Measurements from ENCODE around the gene TMEM270. TPM values are rescaled to one million over a fixed set of nuclear protein-coding genes. Genes with fewer than 3 reads are reported as not detected.

The TMEM270 gene
- total and polyA plus RNA-seq, 8 donors = 0.25 to 0.31 TPM; not detected in 6

DNA sequence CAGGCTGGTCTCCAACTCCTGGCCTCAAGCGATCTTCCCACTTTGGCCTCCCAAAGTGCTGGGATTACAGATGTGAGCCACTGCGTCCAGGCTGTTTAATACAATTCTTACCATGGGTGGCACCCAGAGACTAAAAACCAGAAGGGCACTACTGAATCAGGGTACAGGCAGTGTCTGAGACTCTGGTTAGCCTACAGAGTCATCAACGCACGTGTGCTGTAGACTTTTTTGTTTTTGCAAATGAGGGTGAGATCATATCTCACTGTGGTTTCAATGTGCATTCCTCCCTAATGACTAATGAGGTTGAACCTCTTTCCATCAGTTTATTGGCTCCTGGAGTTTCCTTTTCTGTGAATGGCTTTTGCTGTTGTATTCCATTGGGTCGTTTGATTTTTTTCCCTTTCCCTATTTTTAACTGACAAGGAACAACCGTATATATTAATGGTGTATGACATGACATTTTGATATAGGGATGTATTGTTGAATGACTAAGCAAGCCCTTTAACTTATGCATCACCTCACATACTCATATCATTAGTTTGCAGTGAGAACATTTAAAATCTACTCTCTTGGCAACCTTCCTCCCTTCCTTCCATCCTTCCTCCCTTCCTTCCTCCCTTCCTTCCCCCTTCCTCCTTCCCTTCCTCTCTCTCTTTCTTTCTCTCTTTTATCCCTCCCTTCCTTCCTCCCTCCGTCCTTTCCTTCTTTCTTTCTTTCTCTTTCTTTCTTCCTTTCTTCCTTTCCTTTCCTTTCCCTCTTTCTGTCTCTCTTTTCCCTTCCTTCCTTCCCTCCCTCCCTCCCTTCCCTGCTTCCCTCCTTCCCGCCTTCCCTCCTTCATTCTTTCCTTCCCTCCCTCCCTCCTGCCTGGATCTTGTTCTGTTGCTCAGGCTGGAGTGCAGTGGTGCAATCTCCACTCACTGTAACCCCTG is 9.3 kb upstream of the TMEM270 start:
- TF ChIP-seq CTCF (IDR thresholded peaks at IDR 0.05) = no peak
- Histone ChIP-seq H3K4me3 (no peak overlapping the region), H3K36me3 (no peaks in the 10 kb centered on the region), H3K9me3 (no peaks in the 10 kb centered on the region), H3K4me1 (peaks cover 0 to 4% (median 3%) of the 10 kb centered on the region in 3 donors), H3K27me3 (no peaks in the 10 kb centered on the region), H3K27ac (peak overlapping the region in 2 of 4 donors; percentile 78)
- intact Hi-C loops (cut with DNase I) = loop anchor here in 1 of 3 donors (5.0 kb wide), 1 partner anchor 34 kb away; no protein-coding TSS in a partner anchor
- FAIRE-seq (no peak), ATAC-seq (peak; percentile 23 to 74 (median 67)), DNase-seq (no peak)
- 60 to 63% methylated on average over 8 of the region's 8 CpGs for WGBS, 2 donors

DNA sequence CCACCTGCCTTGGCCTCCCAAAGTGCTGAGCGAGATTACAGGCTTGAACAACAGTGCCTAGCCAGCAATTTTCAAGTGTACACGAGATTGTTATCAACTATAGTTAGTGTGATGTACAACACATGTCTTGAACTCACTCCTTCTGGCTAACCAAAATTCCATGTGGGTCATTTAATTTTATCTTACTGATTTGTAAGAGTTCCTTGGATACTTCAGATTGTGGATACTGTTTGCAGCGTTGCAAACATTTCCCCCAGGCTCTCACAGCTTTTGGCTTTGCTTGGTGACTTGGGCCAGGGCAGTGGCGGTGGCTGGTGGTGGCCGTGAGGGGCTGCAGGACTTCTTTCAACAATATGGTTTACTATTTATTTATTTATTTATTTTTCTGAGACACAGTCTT is 8.5 kb upstream of the TMEM270 start:
- DNase-seq = peak in 1 of 6 donors; percentile 3
- peak overlapping the region in 2 of 4 donors; percentile 22 to 46 for H3K27ac ChIP-seq
- no peak for ATAC-seq

DNA sequence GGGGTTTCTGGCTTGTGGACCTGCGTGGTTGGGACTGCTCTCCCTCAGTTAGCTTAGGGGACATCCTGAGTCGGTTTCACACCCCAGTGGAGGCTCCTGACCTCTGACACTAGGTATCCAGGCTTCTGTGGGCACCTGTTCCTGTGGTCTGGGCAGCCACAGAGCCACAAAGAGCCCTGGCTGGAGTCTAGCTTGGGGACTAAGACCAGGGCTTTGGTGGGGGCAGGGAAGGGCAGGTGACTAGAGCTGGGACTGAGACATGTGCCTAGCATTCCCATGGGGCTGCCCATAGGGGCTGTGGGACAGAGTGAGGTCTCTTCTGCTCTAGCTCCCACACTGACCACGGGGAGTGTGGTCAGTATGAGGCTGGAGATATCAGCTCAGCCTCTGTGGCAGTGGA is 4.0 kb upstream of the TMEM270 start:
- H3K36me3 ChIP-seq = no peaks in the 10 kb centered on the region
- intact Hi-C loops (cut with DNase I) = loop anchor here in 1 of 3 donors (5.0 kb wide), 1 partner anchor 250 kb away; no protein-coding TSS in a partner anchor
- no peak for FAIRE-seq

More for the DNA sequence above, 8.5 kb upstream of the TMEM270 start:
- no peaks in the 10 kb centered on the region for H3K36me3 ChIP-seq
- intact Hi-C loops (cut with DNase I) = loop anchor here in 1 of 3 donors (5.0 kb wide), 1 partner anchor 35 kb away; no protein-coding TSS in a partner anchor
- no peak overlapping the region for H3K4me3 ChIP-seq
- TF ChIP-seq CTCF (IDR thresholded peaks at IDR 0.05) = no peak
- peaks cover 0 to 4% (median 3%) of the 10 kb centered on the region in 3 donors for H3K4me1 ChIP-seq
- no peaks in the 10 kb centered on the region for H3K9me3 ChIP-seq
- no peaks in the 10 kb centered on the region for H3K27me3 ChIP-seq
- WGBS, 2 donors = 70 to 73% methylated on average over 5 of the region's 5 CpGs
- no peak for FAIRE-seq

GRCh38 chr7:73858807-73859206 is 2.2 kb upstream of the TMEM270 start:
- no peak for ATAC-seq
- Histone ChIP-seq H3K36me3 (no peaks in the 10 kb centered on the region), H3K27me3 (no peaks in the 10 kb centered on the region), H3K9me3 (no peaks in the 10 kb centered on the region), H3K4me3 (no peak overlapping the region), H3K4me1 (peaks cover 0 to 3% (median 0%) of the 10 kb centered on the region in 3 donors), H3K27ac (no peak overlapping the region)
- no peak for TF ChIP-seq CTCF (IDR thresholded peaks at IDR 0.05)
- DNase-seq = no peak
- WGBS, 2 donors = 80 to 84% methylated on average over 2 of the region's 2 CpGs
- FAIRE-seq = no peak
- intact Hi-C loops (cut with DNase I) = loop anchor here in 1 of 3 donors (5.0 kb wide), 1 partner anchor 252 kb away; no protein-coding TSS in a partner anchor

More for the DNA sequence above, 4.0 kb upstream of the TMEM270 start:
- Histone ChIP-seq H3K4me1 (peaks cover 0 to 3% (median 0%) of the 10 kb centered on the region in 3 donors), H3K27ac (no peak overlapping the region), H3K27me3 (no peaks in the 10 kb centered on the region), H3K9me3 (no peaks in the 10 kb centered on the region), H3K4me3 (no peak overlapping the region)
- DNase-seq = peak in 2 of 6 donors; percentile 21 to 32
- 47 to 56% methylated on average over 3 of the region's 3 CpGs for WGBS, 2 donors
- no peak for TF ChIP-seq CTCF (IDR thresholded peaks at IDR 0.05)
- ATAC-seq = no peak

Data from pancreas (tissue), 10 donors.